Prostate gland (tissue), 2 donors: ENCODE measurements around the gene SNN. TPM values are rescaled to one million over a fixed set of nuclear protein-coding genes. Genes with fewer than 3 reads are reported as not detected.

ENCODE experiments used
- DNase-seq: peaks from one replicate; pipeline ENCODE4 v3.0.0-alpha.2; 2019; ENCODE audit warnings: low spot score
- H3K27ac ChIP-seq, 2 donors: fragments of 200-600 bp; sonication (generic); 2 replicates each; pipeline ENCODE4 v1.5.1; 2017 to 2019
- H3K27me3 ChIP-seq: fragments of 200-600 bp; sonication (generic); replicated peaks from 2 replicates; pipeline ENCODE4 v1.5.1; 2019; ENCODE audit not compliant: insufficient read depth
- H3K36me3 ChIP-seq, 2 donors: fragments of 200-600 bp; sonication (generic); 1 replicate in 1 of 2; 2 replicates in 1 of 2; pipeline versions ENCODE4 v1.5.1 to v1.8.1; 2017 to 2019
- H3K4me1 ChIP-seq: fragments of 200-600 bp; sonication (generic); replicated peaks from 2 replicates; pipeline ENCODE4 v1.5.1; 2019
- H3K4me3 ChIP-seq, 2 donors: fragments of 200-600 bp; sonication (generic); 2 replicates each; pipeline ENCODE4 v1.5.1; 2017 to 2019
- H3K9me3 ChIP-seq: fragments of 200-600 bp; sonication (generic); 2 replicates; pipeline ENCODE4 v1.5.1; 2017
- CTCF ChIP-seq, 4 experiments: fragments of 200-600 bp in 2 of 4; fragments of 450-650 bp in 2 of 4; sonication (generic) in 2 of 4; IDR thresholded peaks; 1 replicate in 3 of 4; 2 replicates in 1 of 4; pipeline ENCODE4 v1.5.1; 2016 to 2019; ENCODE audit warnings: antibody characterized with exemption in 4 of 4, mild to moderate bottlenecking in 2 of 4, moderate library complexity in 2 of 4
- POLR2A ChIP-seq: fragments of 450-650 bp; IDR thresholded peaks from one replicate; pipeline ENCODE4 v1.6.1; 2016; ENCODE audit warnings: antibody characterized with exemption, mild to moderate bottlenecking
- POLR2AphosphoS5 ChIP-seq: sonication (generic); formaldehyde crosslinking; IDR thresholded peaks from one replicate; pipeline ENCODE4 v1.6.1; 2017; ENCODE audit warnings: antibody characterized with exemption
- WGBS: methylation state at CpG from one replicate; pipeline ENCODE4 v1.1.5; 2018; 5-methylcytosine and 5-hydroxymethylcytosine counted together
- intact Hi-C: fragments of 100-400 bp; cut with DNase I; formaldehyde crosslinking; loops from one replicate; pipeline ENCODE4 v1.14.2; 2022
- total RNA-seq, 2 donors: library from RNA; depleted of rRNA; stranded (reverse); fragments of >200 nt; gene quantifications; one replicate each; pipeline ENCODE4 v1.1.0, GENCODE V29; 2016

SNN gene
- total RNA-seq, 2 donors from 2014 or later, result 20.8 TPM

GRCh38 chr16:11674001-11674817, 6.0 kb downstream of the SNN start:
- H3K9me3 ChIP-seq, result no peaks in the 10 kb centered on the region
- DNase-seq, result no peak
- H3K27me3 ChIP-seq, result no peaks in the 10 kb centered on the region
- TF ChIP-seq CTCF (IDR thresholded peaks at IDR 0.05), result no peak
- TF ChIP-seq POLR2AphosphoS5, result no peak
- TF ChIP-seq POLR2A, result no peak
- peaks cover 36% of the 10 kb centered on the region for H3K4me1 ChIP-seq
- peak overlapping the region; percentile 50 to 60 for H3K27ac ChIP-seq
- H3K4me3 ChIP-seq, result no peak overlapping the region
- no peaks in the 10 kb centered on the region for H3K36me3 ChIP-seq
- 40% methylated on average over 22 of the region's 25 CpGs for WGBS
- intact Hi-C loops, result loop anchor here (5.0 kb wide), 1 partner anchor 38 kb away; no protein-coding TSS in a partner anchor

- Histone ChIP-seq H3K9me3 (no peaks in the 10 kb centered on the region), H3K27ac (peak overlapping the region; percentile 50 to 60), H3K27me3 (no peaks in the 10 kb centered on the region), H3K4me1 (peaks cover 36% of the 10 kb centered on the region), H3K4me3 (no peak overlapping the region), H3K36me3 (no peaks in the 10 kb centered on the region)
- TF ChIP-seq POLR2A (no peak), POLR2AphosphoS5 (no peak), CTCF (IDR thresholded peaks at IDR 0.05) (no peak)
- WGBS, result 36% methylated on average over 15 of the region's 15 CpGs
- intact Hi-C loops, result loop anchor here (5.0 kb wide), 1 partner anchor 37 kb away; no protein-coding TSS in a partner anchor
- DNase-seq, result peak; percentile 59
These were observed 6.7 kb downstream of the SNN start for GRCh38 chr16:11674818-11675560.

- TF ChIP-seq CTCF (IDR thresholded peaks at IDR 0.05) (peak in 1 of 4 experiments; percentile 3), POLR2AphosphoS5 (no peak)
- intact Hi-C loops, result no loop called here
- no peak for DNase-seq
- no peaks in the 10 kb centered on the region for H3K36me3 ChIP-seq
- no peak overlapping the region for H3K4me3 ChIP-seq
- H3K9me3 ChIP-seq, result no peaks in the 10 kb centered on the region
- H3K27ac ChIP-seq, result peak overlapping the region; percentile 40 to 61
- WGBS, result 68% methylated on average over 42 of the region's 42 CpGs
- H3K27me3 ChIP-seq, result no peaks in the 10 kb centered on the region
- peaks cover 33% of the 10 kb centered on the region for H3K4me1 ChIP-seq
These were observed 7.6 kb downstream of the SNN start for GRCh38 chr16:11675561-11676511.

- intact Hi-C loops, result no loop called here
- WGBS, result 66% methylated on average over 14 of the region's 14 CpGs
- DNase-seq, result peak; percentile 76
- no peaks in the 10 kb centered on the region for H3K27me3 ChIP-seq
- peak overlapping the region; percentile 40 to 61 for H3K27ac ChIP-seq
- peaks cover 25% of the 10 kb centered on the region for H3K4me1 ChIP-seq
- H3K9me3 ChIP-seq, result no peaks in the 10 kb centered on the region
- H3K36me3 ChIP-seq, result no peaks in the 10 kb centered on the region
- H3K4me3 ChIP-seq, result no peak overlapping the region
- TF ChIP-seq POLR2A (no peak), POLR2AphosphoS5 (no peak), CTCF (IDR thresholded peaks at IDR 0.05) (no peak)
These were observed 8.5 kb downstream of the SNN start for GRCh38 chr16:11676799-11677198.
